GM23338 (cell line): Measurements from ENCODE around the gene CD86. TPM values are rescaled to one million over a fixed set of nuclear protein-coding genes. Genes with fewer than 3 reads are reported as not detected.

ENCODE experiments used
- ATAC-seq: fragments of 200-7000 bp; cut with Tn5 transposase; 3 replicates; pipeline ENCODE4 v1.9.1; 2020
- DNase-seq: peaks from one replicate; pipeline ENCODE4 v3.0.0-alpha.2; 2015; ENCODE audit warnings: low spot score
- H2AFZ ChIP-seq: fragments of 200-600 bp; sonication (generic); 2 replicates; pipeline ENCODE4 v1.8.0; 2016; ENCODE audit warnings: antibody characterized with exemption, mild to moderate bottlenecking, moderate library complexity
- H3F3A ChIP-seq: fragments of 200-600 bp; sonication (generic); replicated peaks from 2 replicates; pipeline ENCODE4 v1.8.0; 2017; ENCODE audit warnings: antibody characterized with exemption, mixed run types, low read depth
- H3K27ac ChIP-seq: fragments of 200-600 bp; sonication (generic); 2 replicates; pipeline ENCODE4 v1.6.1; 2016; ENCODE audit warnings: low read depth
- H3K27me3 ChIP-seq: fragments of 200-600 bp; sonication (generic); 2 replicates; pipeline ENCODE4 v1.8.0; 2016; ENCODE audit warnings: mild to moderate bottlenecking, mixed run types, moderate library complexity; ENCODE audit not compliant: insufficient read depth
- H3K36me3 ChIP-seq: fragments of 200-600 bp; sonication (generic); 2 replicates; pipeline ENCODE4 v1.8.0; 2016; ENCODE audit warnings: mild to moderate bottlenecking; ENCODE audit not compliant: insufficient read depth
- H3K4me1 ChIP-seq: fragments of 200-600 bp; sonication (generic); 2 replicates; pipeline ENCODE4 v1.8.0; 2016; ENCODE audit warnings: mild to moderate bottlenecking, moderate library complexity; ENCODE audit not compliant: insufficient read depth
- H3K4me2 ChIP-seq: fragments of 200-600 bp; sonication (generic); 2 replicates; pipeline ENCODE4 v1.7.1; 2017; ENCODE audit warnings: mixed run types
- H3K4me3 ChIP-seq: fragments of 200-600 bp; sonication (generic); 2 replicates; pipeline ENCODE4 v1.6.1; 2016; ENCODE audit warnings: mixed run types
- H3K79me2 ChIP-seq: fragments of 200-600 bp; sonication (generic); replicated peaks from 2 replicates; pipeline ENCODE4 v1.8.0; 2017; ENCODE audit warnings: mild to moderate bottlenecking; ENCODE audit not compliant: insufficient read depth
- H3K9me2 ChIP-seq: fragments of 200-600 bp; sonication (generic); 2 replicates; pipeline ENCODE4 v1.8.0; 2017; ENCODE audit not compliant: insufficient read depth
- H4K20me1 ChIP-seq: fragments of 200-600 bp; sonication (generic); replicated peaks from 2 replicates; pipeline ENCODE4 v1.8.0; 2017; ENCODE audit warnings: mild to moderate bottlenecking; ENCODE audit not compliant: insufficient read depth
- H3K27ac Mint-ChIP-seq: 2 replicates; pipeline ENCODE4 v1.8.0; 2020; ENCODE audit warnings: inconsistent platforms, mild to moderate bottlenecking, moderate library complexity, mixed read lengths
- H3K27me3 Mint-ChIP-seq: 3 replicates; pipeline ENCODE4 v1.8.0; 2022; ENCODE audit warnings: low read depth, mild to moderate bottlenecking, moderate library complexity, mixed read lengths, inconsistent platforms; ENCODE audit not compliant: insufficient read depth, poor library complexity
- H3K36me3 Mint-ChIP-seq: 3 replicates; pipeline ENCODE4 v1.8.0; 2021; ENCODE audit warnings: low read depth, mild to moderate bottlenecking, inconsistent platforms, moderate library complexity, mixed read lengths
- H3K4me1 Mint-ChIP-seq: 3 replicates; pipeline ENCODE4 v1.8.0; 2020; ENCODE audit warnings: mild to moderate bottlenecking, inconsistent platforms, mixed read lengths
- H3K4me3 Mint-ChIP-seq: 3 replicates; pipeline ENCODE4 v1.8.0; 2021; ENCODE audit warnings: moderate library complexity, mild to moderate bottlenecking, inconsistent platforms, mixed read lengths
- H3K9me3 Mint-ChIP-seq: 3 replicates; pipeline ENCODE4 v1.8.0; 2020; ENCODE audit warnings: moderate library complexity, mild to moderate bottlenecking, inconsistent platforms, mixed read lengths
- CREB1 ChIP-seq: fragments of 250-450 bp; sonication (Bioruptor Pico); IDR thresholded peaks from 2 replicates; pipeline ENCODE4 v1.5.0; 2020; ENCODE audit warnings: low read depth, mild to moderate bottlenecking, moderate library complexity
- EZH2phosphoT487 ChIP-seq: fragments of 200-600 bp; sonication (generic); IDR thresholded peaks from one replicate; pipeline ENCODE4 v1.8.1; 2018; ENCODE audit warnings: antibody characterized with exemption; ENCODE audit not compliant: unreplicated experiment
- JUNB ChIP-seq: IDR thresholded peaks from one replicate; pipeline ENCODE4 v1.6.1; 2016; ENCODE audit warnings: antibody characterized with exemption; ENCODE audit not compliant: unreplicated experiment
- STAT1 ChIP-seq: IDR thresholded peaks from one replicate; pipeline ENCODE4 v1.6.1; 2016; ENCODE audit warnings: antibody characterized with exemption; ENCODE audit not compliant: unreplicated experiment
- ZNF114 ChIP-seq: fragments of 250-450 bp; sonication (Bioruptor Pico); IDR thresholded peaks from 2 replicates; pipeline ENCODE4 v1.5.0; 2020; ENCODE audit warnings: mild to moderate bottlenecking, moderate library complexity
- ZNF331 ChIP-seq: fragments of 250-450 bp; sonication (Bioruptor Pico); IDR thresholded peaks from 2 replicates; pipeline ENCODE4 v1.5.0; 2020; ENCODE audit warnings: low read depth, mild to moderate bottlenecking, moderate library complexity
- polyA plus RNA-seq: library from polyadenylated mRNA; unstranded; fragments of >200 nt; fragmentation: Nextera tagmentation; extraction: Ambion mirVana; gene quantifications from 2 replicates; pipeline ENCODE4 v1.2.1, GENCODE V29; 2016
- total RNA-seq: library from RNA; depleted of rRNA; stranded (reverse); fragments of >200 nt; shearing (Covaris generic); gene quantifications from 2 replicates; pipeline ENCODE4 v1.2.3, GENCODE V29; 2014
- TF ChIP-seq, protein P1 (sequence below), 2 experiments: fragments of 200-600 bp in 1 of 2; sonication (generic) in 1 of 2; conservative IDR thresholded peaks; 2 replicates each; pipeline versions ENCODE4 v1.5.1 to v1.6.1; 2016 to 2017; ENCODE audit warnings: antibody characterized with exemption in 2 of 2, low read depth in 2 of 2, mild to moderate bottlenecking in 2 of 2, moderate library complexity in 1 of 2
- TF ChIP-seq, protein P2 (sequence below): fragments of 250-450 bp; sonication (Bioruptor Pico); IDR thresholded peaks from 2 replicates; pipeline ENCODE4 v1.5.0; 2020; ENCODE audit warnings: mild to moderate bottlenecking, moderate library complexity
- TF ChIP-seq, protein P3 (sequence below): IDR thresholded peaks from one replicate; pipeline ENCODE4 v1.6.1; 2018; ENCODE audit warnings: antibody characterized with exemption; ENCODE audit not compliant: unreplicated experiment
- TF ChIP-seq, protein P4 (sequence below): IDR thresholded peaks from 2 replicates; pipeline ENCODE4 v1.6.1; 2016; ENCODE audit warnings: antibody characterized with exemption

The CD86 gene
- total and polyA plus RNA-seq, 2 experiments from 2014 or later, result 0.97 TPM; not detected in 1

DNA sequence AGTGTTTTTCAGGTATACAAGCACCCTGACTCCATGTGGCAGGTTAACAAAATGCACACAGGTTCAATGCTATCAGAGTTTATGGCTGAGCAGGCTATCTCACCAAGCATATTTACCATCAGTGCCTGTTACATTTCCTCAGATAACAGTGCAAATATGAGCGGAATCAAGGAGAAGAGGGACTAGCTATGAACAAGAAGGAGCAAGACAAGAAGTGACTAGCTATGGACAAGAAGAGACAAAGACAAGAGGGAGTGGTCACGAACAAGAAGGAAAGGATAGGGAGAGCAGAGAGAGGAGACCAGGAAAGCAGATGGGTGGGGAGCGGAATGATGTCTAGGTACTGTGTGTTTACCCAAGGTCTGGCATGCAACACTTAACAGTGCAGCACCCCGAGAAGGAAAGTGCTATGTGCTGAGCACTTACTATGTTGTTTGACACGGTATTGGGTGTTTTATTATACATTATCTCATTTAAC, 41.7 kb upstream of the CD86 start:
- H3K27me3 Mint-ChIP-seq, result no peaks in the 10 kb centered on the region

More for the DNA sequence above, 41.7 kb upstream of the CD86 start:
- no peaks in the 10 kb centered on the region for H3F3A ChIP-seq
- H3K36me3 ChIP-seq, result no peaks in the 10 kb centered on the region
- no peak overlapping the region; the same call in 1 of the 2 replicates for H3K27ac Mint-ChIP-seq
- H3K36me3 Mint-ChIP-seq, result no peaks in the 10 kb centered on the region
- H3K4me1 Mint-ChIP-seq, result peaks cover 10% of the 10 kb centered on the region
- H4K20me1 ChIP-seq, result no peaks in the 10 kb centered on the region
- 0 out of 2 replicates have a peak, but pooled peaks cover 4% of the 10 kb centered on the region for H3K4me1 ChIP-seq
- H3K4me3 Mint-ChIP-seq, result no peak overlapping the region
- H3K27me3 ChIP-seq, result no peaks in the 10 kb centered on the region
- DNase-seq (no peak), ATAC-seq (peak; percentile 47; the same call in 2 of the 3 replicates)
- no peaks in the 10 kb centered on the region for H3K9me2 ChIP-seq
- H3K9me3 Mint-ChIP-seq, result no peaks in the 10 kb centered on the region
- H3K4me2 ChIP-seq, result no peak overlapping the region
- no peaks in the 10 kb centered on the region for H3K79me2 ChIP-seq
- no peak for TF ChIP-seq EZH2phosphoT487
- TF ChIP-seq, protein P1, sequence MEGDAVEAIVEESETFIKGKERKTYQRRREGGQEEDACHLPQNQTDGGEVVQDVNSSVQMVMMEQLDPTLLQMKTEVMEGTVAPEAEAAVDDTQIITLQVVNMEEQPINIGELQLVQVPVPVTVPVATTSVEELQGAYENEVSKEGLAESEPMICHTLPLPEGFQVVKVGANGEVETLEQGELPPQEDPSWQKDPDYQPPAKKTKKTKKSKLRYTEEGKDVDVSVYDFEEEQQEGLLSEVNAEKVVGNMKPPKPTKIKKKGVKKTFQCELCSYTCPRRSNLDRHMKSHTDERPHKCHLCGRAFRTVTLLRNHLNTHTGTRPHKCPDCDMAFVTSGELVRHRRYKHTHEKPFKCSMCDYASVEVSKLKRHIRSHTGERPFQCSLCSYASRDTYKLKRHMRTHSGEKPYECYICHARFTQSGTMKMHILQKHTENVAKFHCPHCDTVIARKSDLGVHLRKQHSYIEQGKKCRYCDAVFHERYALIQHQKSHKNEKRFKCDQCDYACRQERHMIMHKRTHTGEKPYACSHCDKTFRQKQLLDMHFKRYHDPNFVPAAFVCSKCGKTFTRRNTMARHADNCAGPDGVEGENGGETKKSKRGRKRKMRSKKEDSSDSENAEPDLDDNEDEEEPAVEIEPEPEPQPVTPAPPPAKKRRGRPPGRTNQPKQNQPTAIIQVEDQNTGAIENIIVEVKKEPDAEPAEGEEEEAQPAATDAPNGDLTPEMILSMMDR (conservative IDR thresholded peaks at IDR 0.05; ENCODE audit: low read depth in 2 of 2), result no peak
- TF ChIP-seq, protein P2, sequence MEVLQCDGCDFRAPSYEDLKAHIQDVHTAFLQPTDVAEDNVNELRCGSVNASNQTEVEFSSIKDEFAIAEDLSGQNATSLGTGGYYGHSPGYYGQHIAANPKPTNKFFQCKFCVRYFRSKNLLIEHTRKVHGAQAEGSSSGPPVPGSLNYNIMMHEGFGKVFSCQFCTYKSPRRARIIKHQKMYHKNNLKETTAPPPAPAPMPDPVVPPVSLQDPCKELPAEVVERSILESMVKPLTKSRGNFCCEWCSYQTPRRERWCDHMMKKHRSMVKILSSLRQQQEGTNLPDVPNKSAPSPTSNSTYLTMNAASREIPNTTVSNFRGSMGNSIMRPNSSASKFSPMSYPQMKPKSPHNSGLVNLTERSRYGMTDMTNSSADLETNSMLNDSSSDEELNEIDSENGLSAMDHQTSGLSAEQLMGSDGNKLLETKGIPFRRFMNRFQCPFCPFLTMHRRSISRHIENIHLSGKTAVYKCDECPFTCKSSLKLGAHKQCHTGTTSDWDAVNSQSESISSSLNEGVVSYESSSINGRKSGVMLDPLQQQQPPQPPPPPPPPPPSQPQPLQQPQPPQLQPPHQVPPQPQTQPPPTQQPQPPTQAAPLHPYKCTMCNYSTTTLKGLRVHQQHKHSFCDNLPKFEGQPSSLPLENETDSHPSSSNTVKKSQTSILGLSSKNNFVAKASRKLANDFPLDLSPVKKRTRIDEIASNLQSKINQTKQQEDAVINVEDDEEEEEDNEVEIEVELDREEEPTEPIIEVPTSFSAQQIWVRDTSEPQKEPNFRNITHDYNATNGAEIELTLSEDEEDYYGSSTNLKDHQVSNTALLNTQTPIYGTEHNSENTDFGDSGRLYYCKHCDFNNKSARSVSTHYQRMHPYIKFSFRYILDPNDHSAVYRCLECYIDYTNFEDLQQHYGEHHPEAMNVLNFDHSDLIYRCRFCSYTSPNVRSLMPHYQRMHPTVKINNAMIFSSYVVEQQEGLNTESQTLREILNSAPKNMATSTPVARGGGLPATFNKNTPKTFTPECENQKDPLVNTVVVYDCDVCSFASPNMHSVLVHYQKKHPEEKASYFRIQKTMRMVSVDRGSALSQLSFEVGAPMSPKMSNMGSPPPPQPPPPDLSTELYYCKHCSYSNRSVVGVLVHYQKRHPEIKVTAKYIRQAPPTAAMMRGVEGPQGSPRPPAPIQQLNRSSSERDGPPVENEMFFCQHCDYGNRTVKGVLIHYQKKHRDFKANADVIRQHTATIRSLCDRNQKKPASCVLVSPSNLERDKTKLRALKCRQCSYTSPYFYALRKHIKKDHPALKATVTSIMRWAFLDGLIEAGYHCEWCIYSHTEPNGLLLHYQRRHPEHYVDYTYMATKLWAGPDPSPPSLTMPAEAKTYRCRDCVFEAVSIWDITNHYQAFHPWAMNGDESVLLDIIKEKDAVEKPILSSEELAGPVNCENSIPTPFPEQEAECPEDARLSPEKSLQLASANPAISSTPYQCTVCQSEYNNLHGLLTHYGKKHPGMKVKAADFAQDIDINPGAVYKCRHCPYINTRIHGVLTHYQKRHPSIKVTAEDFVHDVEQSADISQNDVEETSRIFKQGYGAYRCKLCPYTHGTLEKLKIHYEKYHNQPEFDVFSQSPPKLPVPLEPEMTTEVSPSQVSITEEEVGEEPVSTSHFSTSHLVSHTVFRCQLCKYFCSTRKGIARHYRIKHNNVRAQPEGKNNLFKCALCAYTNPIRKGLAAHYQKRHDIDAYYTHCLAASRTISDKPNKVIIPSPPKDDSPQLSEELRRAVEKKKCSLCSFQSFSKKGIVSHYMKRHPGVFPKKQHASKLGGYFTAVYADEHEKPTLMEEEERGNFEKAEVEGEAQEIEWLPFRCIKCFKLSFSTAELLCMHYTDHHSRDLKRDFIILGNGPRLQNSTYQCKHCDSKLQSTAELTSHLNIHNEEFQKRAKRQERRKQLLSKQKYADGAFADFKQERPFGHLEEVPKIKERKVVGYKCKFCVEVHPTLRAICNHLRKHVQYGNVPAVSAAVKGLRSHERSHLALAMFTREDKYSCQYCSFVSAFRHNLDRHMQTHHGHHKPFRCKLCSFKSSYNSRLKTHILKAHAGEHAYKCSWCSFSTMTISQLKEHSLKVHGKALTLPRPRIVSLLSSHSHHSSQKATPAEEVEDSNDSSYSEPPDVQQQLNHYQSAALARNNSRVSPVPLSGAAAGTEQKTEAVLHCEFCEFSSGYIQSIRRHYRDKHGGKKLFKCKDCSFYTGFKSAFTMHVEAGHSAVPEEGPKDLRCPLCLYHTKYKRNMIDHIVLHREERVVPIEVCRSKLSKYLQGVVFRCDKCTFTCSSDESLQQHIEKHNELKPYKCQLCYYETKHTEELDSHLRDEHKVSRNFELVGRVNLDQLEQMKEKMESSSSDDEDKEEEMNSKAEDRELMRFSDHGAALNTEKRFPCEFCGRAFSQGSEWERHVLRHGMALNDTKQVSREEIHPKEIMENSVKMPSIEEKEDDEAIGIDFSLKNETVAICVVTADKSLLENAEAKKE (CRISPR knock-in tag), result no peak
- TF ChIP-seq CREB1 (CRISPR knock-in tag), result no peak
- TF ChIP-seq, protein P3, sequence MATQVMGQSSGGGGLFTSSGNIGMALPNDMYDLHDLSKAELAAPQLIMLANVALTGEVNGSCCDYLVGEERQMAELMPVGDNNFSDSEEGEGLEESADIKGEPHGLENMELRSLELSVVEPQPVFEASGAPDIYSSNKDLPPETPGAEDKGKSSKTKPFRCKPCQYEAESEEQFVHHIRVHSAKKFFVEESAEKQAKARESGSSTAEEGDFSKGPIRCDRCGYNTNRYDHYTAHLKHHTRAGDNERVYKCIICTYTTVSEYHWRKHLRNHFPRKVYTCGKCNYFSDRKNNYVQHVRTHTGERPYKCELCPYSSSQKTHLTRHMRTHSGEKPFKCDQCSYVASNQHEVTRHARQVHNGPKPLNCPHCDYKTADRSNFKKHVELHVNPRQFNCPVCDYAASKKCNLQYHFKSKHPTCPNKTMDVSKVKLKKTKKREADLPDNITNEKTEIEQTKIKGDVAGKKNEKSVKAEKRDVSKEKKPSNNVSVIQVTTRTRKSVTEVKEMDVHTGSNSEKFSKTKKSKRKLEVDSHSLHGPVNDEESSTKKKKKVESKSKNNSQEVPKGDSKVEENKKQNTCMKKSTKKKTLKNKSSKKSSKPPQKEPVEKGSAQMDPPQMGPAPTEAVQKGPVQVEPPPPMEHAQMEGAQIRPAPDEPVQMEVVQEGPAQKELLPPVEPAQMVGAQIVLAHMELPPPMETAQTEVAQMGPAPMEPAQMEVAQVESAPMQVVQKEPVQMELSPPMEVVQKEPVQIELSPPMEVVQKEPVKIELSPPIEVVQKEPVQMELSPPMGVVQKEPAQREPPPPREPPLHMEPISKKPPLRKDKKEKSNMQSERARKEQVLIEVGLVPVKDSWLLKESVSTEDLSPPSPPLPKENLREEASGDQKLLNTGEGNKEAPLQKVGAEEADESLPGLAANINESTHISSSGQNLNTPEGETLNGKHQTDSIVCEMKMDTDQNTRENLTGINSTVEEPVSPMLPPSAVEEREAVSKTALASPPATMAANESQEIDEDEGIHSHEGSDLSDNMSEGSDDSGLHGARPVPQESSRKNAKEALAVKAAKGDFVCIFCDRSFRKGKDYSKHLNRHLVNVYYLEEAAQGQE, result no peak
- TF ChIP-seq, protein P4, sequence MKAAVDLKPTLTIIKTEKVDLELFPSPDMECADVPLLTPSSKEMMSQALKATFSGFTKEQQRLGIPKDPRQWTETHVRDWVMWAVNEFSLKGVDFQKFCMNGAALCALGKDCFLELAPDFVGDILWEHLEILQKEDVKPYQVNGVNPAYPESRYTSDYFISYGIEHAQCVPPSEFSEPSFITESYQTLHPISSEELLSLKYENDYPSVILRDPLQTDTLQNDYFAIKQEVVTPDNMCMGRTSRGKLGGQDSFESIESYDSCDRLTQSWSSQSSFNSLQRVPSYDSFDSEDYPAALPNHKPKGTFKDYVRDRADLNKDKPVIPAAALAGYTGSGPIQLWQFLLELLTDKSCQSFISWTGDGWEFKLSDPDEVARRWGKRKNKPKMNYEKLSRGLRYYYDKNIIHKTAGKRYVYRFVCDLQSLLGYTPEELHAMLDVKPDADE, result no peak
- no peak for TF ChIP-seq STAT1
- no peak for TF ChIP-seq ZNF331 (CRISPR knock-in tag)
- TF ChIP-seq JUNB, result no peak
- no peak for TF ChIP-seq ZNF114
- H3K27ac ChIP-seq, result no peak overlapping the region
- no peak overlapping the region for H2AFZ ChIP-seq
- H3K4me3 ChIP-seq, result no peak overlapping the region
